ENCODE data around the gene JUND.

Gene JUND

GRCh38 chr19:18262917-18263316 lies 18.5 kb downstream of the JUND start:
- H3K9me3 ChIP-seq (ENCODE audit: control insufficient read depth, low read length) = no peaks in the 10 kb centered on the region
- peaks cover 22% of the 10 kb centered on the region for H3K36me3 ChIP-seq (ENCODE audit: control insufficient read depth, insufficient read depth, low read length, severe bottlenecking)
- peaks cover 9% of the 10 kb centered on the region for H3K4me1 ChIP-seq (ENCODE audit: control insufficient read depth, insufficient read depth, low read length)
- DNase-seq (ENCODE audit: low read depth) = no peak
- H3K9ac ChIP-seq (ENCODE audit: low read length) = no peak overlapping the region
- no peak overlapping the region for H3K4me3 ChIP-seq (ENCODE audit: low read length)
- H3K27me3 ChIP-seq (replicated peaks; ENCODE audit: control insufficient read depth, insufficient read depth, low read length) = no peaks in the 10 kb centered on the region

DNA sequence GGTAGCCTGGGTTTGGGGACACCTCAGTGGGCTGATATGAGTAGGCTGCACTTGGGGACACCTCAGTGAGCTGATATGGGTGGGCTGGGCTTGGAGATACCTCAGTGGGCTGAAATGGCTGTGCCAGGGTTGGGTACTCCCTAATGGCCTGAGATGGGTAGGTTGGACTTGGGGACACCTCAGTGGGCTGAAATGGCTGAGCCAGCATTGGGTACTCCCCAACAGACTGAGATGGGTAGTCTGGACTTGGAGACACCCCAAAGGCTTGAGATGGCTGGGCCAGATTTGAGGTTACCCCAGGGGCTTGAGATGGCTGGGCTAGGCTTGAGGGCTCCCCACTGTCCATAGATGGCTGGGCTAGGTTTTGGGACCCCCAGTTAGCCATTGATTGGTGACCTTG lies 19.3 kb downstream of the JUND start:
- DNase-seq (ENCODE audit: low read depth) = no peak
- Histone ChIP-seq H3K4me1 (ENCODE audit: control insufficient read depth, insufficient read depth, low read length) (peaks cover 9% of the 10 kb centered on the region), H3K9me3 (ENCODE audit: control insufficient read depth, low read length) (no peaks in the 10 kb centered on the region), H3K4me3 (ENCODE audit: low read length) (no peak overlapping the region), H3K9ac (ENCODE audit: low read length) (no peak overlapping the region), H3K27me3 (replicated peaks; ENCODE audit: control insufficient read depth, insufficient read depth, low read length) (no peaks in the 10 kb centered on the region), H3K36me3 (ENCODE audit: control insufficient read depth, insufficient read depth, low read length, severe bottlenecking) (peaks cover 20% of the 10 kb centered on the region)

DNA sequence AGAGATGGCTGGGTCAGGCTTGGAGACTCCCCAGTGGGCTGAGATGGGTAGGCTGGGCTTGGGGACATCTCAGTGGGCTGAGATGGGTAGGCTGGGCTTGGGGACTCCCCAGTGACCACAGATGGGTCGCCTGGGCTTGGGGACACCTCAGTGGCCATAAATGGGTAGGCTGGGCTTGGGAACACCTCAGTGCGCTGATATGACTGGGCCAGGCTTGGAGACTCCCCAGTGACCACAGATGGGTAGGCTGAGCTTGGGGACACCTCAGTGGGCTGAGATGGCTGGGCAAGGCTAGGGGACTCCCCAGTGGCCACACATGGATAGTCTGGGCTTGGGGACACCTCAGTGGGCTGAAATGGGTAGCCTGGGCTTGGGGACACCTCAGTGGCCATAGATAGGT lies 19.9 kb downstream of the JUND start:
- no peak for DNase-seq (ENCODE audit: low read depth)
- peaks cover 9% of the 10 kb centered on the region for H3K4me1 ChIP-seq (ENCODE audit: control insufficient read depth, insufficient read depth, low read length)
- H3K9ac ChIP-seq (ENCODE audit: low read length) = no peak overlapping the region
- no peaks in the 10 kb centered on the region for H3K27me3 ChIP-seq (replicated peaks; ENCODE audit: control insufficient read depth, insufficient read depth, low read length)
- H3K9me3 ChIP-seq (ENCODE audit: control insufficient read depth, low read length) = no peaks in the 10 kb centered on the region
- H3K36me3 ChIP-seq (ENCODE audit: control insufficient read depth, insufficient read depth, low read length, severe bottlenecking) = peaks cover 13% of the 10 kb centered on the region
- H3K4me3 ChIP-seq (ENCODE audit: low read length) = no peak overlapping the region

DNA sequence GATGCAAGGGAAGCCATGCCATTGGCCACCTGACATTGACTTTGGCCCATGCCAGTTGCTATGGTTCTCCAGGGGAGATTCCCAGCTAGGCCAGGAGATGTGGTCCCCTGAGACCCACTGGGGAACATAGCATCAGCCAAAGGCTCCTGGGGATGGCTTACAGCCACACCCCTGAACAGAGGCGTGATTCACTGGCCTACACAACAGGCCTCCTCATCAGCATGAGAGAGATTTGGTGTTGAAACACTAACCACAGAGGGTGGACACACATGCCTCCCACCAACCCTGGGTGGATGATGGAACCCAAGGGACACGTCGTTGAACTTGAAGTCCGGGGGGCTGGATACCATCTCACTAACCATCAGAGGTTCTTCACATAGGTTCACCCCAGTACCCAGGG lies 21.5 kb downstream of the JUND start:
- peaks cover 9% of the 10 kb centered on the region for H3K4me1 ChIP-seq (ENCODE audit: control insufficient read depth, insufficient read depth, low read length)
- H3K4me3 ChIP-seq (ENCODE audit: low read length) = no peak overlapping the region
- peaks cover 3% of the 10 kb centered on the region for H3K27me3 ChIP-seq (replicated peaks; ENCODE audit: control insufficient read depth, insufficient read depth, low read length)
- no peak for DNase-seq (ENCODE audit: low read depth)
- no peaks in the 10 kb centered on the region for H3K9me3 ChIP-seq (ENCODE audit: control insufficient read depth, low read length)
- no peak overlapping the region for H3K9ac ChIP-seq (ENCODE audit: low read length)
- no peaks in the 10 kb centered on the region for H3K36me3 ChIP-seq (ENCODE audit: control insufficient read depth, insufficient read depth, low read length, severe bottlenecking)

DNA sequence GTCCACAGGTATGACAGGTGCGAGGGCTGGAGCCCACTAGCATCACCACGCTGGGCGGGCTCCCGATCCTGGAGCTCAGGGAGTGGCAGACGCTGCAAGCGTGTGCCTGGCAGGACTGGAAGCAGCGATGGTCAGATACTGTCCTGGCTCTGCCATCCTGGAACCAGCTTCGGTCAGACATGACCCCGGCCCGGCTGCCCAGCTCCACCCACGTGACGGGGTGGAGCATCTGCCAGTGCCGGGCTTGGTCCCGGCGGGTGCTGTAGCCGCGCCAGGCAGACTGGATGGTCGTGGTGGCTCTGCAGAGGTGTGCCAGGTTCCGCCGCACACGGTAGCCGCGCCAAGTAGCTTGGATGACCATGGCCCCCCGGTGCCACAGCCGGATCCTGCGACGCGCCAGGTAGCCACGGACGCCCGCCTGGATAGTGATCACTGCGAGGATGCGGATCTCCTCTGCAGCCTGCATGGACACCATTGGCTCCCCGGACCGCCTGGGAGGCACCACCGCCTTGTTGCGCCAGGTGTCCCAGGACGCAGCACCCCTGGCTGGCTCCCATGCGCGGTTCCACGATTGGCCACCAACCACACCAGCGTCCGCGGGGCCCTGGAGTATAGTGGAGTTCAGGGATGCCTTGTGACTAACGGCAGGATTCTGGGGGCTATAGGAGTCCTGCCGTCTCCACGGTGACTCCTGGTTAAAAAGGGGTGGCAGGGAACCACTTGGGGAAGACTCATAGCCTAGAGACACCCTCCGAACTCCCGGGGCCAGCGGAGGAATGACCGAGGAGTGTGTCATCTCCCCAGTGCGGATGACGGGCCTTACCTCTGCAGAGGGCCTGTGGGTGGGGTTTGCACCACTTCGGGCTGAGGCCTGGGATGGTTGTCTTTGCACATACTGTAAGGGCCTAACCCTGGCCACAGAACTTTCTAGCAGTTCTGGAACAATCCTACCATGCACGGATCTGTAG lies 23.6 kb downstream of the JUND start:
- DNase-seq (ENCODE audit: low read depth) = no peak
- no peaks in the 10 kb centered on the region for H3K36me3 ChIP-seq (ENCODE audit: control insufficient read depth, insufficient read depth, low read length, severe bottlenecking)

GRCh38 chr19:18254546-18255503 lies 26.6 kb downstream of the JUND start:
- Histone ChIP-seq H3K9me3 (ENCODE audit: control insufficient read depth, low read length) (no peaks in the 10 kb centered on the region), H3K36me3 (ENCODE audit: control insufficient read depth, insufficient read depth, low read length, severe bottlenecking) (no peaks in the 10 kb centered on the region), H3K9ac (ENCODE audit: low read length) (no peak overlapping the region), H3K27me3 (replicated peaks; ENCODE audit: control insufficient read depth, insufficient read depth, low read length) (peaks cover 7% of the 10 kb centered on the region), H3K4me3 (ENCODE audit: low read length) (no peak overlapping the region), H3K4me1 (ENCODE audit: control insufficient read depth, insufficient read depth, low read length) (peaks cover 3% of the 10 kb centered on the region)
- DNase-seq (ENCODE audit: low read depth) = no peak

More for the DNA sequence above, 23.6 kb downstream of the JUND start:
- Histone ChIP-seq H3K9me3 (ENCODE audit: control insufficient read depth, low read length) (no peaks in the 10 kb centered on the region), H3K9ac (ENCODE audit: low read length) (no peak overlapping the region), H3K4me3 (ENCODE audit: low read length) (no peak overlapping the region), H3K27me3 (replicated peaks; ENCODE audit: control insufficient read depth, insufficient read depth, low read length) (peaks cover 3% of the 10 kb centered on the region), H3K4me1 (ENCODE audit: control insufficient read depth, insufficient read depth, low read length) (peaks cover 9% of the 10 kb centered on the region)

DNA sequence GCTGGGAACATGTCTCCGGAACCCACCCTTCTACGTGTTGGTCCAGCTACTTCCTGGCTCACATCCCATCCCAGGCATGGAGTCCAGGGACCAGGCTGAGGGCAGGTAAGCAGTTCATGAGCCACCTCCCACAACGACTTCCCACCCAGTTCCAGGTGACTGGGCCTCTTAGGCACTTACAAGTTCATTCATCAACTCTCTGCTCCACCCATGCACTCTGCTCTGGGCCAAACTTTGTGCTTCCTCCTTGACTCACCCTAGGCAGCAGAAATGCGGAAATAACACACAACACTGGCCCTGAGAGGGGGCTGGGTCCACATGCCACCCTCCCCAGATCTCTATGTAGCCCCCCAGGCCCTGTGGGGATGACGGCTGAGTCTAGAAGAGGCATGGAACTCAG lies 27.7 kb downstream of the JUND start:
- peaks cover 9% of the 10 kb centered on the region for H3K27me3 ChIP-seq (replicated peaks; ENCODE audit: control insufficient read depth, insufficient read depth, low read length)
- no peak for DNase-seq (ENCODE audit: low read depth)
- no peaks in the 10 kb centered on the region for H3K36me3 ChIP-seq (ENCODE audit: control insufficient read depth, insufficient read depth, low read length, severe bottlenecking)
- H3K9ac ChIP-seq (ENCODE audit: low read length) = no peak overlapping the region
- no peak overlapping the region for H3K4me3 ChIP-seq (ENCODE audit: low read length)
- no peaks in the 10 kb centered on the region for H3K4me1 ChIP-seq (ENCODE audit: control insufficient read depth, insufficient read depth, low read length)
- H3K9me3 ChIP-seq (ENCODE audit: control insufficient read depth, low read length) = no peaks in the 10 kb centered on the region

DNA sequence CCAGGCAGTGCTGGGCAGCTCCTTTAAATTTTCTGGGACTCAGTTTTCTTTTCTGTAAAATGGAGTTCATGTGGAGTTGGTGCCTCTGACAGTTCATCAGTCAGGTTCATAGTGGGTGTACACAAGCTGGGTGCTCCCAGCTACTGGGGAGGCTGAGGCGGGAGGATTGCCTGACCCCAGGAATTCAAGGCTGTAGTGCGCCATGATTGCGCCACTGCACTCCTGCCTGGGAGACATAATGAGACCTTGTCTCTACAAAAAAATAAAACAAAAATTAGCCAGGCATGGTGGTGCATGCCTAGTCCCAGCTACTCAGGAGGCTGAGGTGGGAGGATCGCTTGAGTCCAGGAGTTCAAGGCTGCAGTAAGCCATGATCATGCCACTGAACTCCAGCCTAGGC lies 28.3 kb downstream of the JUND start:
- Histone ChIP-seq H3K9ac (ENCODE audit: low read length) (no peak overlapping the region), H3K4me1 (ENCODE audit: control insufficient read depth, insufficient read depth, low read length) (no peaks in the 10 kb centered on the region), H3K9me3 (ENCODE audit: control insufficient read depth, low read length) (no peaks in the 10 kb centered on the region), H3K36me3 (ENCODE audit: control insufficient read depth, insufficient read depth, low read length, severe bottlenecking) (no peaks in the 10 kb centered on the region), H3K27me3 (replicated peaks; ENCODE audit: control insufficient read depth, insufficient read depth, low read length) (peaks cover 9% of the 10 kb centered on the region), H3K4me3 (ENCODE audit: low read length) (no peak overlapping the region)
- no peak for DNase-seq (ENCODE audit: low read depth)

- no peaks in the 10 kb centered on the region for H3K9me3 ChIP-seq (ENCODE audit: control insufficient read depth, low read length)
- DNase-seq (ENCODE audit: low read depth) = no peak
- no peaks in the 10 kb centered on the region for H3K4me1 ChIP-seq (ENCODE audit: control insufficient read depth, insufficient read depth, low read length)
- no peak overlapping the region for H3K9ac ChIP-seq (ENCODE audit: low read length)
- no peaks in the 10 kb centered on the region for H3K36me3 ChIP-seq (ENCODE audit: control insufficient read depth, insufficient read depth, low read length, severe bottlenecking)
- peaks cover 12% of the 10 kb centered on the region for H3K27me3 ChIP-seq (replicated peaks; ENCODE audit: control insufficient read depth, insufficient read depth, low read length)
- no peak overlapping the region for H3K4me3 ChIP-seq (ENCODE audit: low read length)
Measured at GRCh38 chr19:18252370-18252717, 29.1 kb downstream of the JUND start.

- H3K36me3 ChIP-seq (ENCODE audit: control insufficient read depth, insufficient read depth, low read length, severe bottlenecking) = no peaks in the 10 kb centered on the region
- DNase-seq (ENCODE audit: low read depth) = peak; percentile 84
- no peaks in the 10 kb centered on the region for H3K9me3 ChIP-seq (ENCODE audit: control insufficient read depth, low read length)
- H3K4me1 ChIP-seq (ENCODE audit: control insufficient read depth, insufficient read depth, low read length) = no peaks in the 10 kb centered on the region
- H3K9ac ChIP-seq (ENCODE audit: low read length) = no peak overlapping the region
- no peak overlapping the region for H3K4me3 ChIP-seq (ENCODE audit: low read length)
- peaks cover 15% of the 10 kb centered on the region for H3K27me3 ChIP-seq (replicated peaks; ENCODE audit: control insufficient read depth, insufficient read depth, low read length)
Measured at GRCh38 chr19:18251587-18252369, 29.6 kb downstream of the JUND start.
